Panc1 (cell line): ENCODE data around the gene FAM174C. TPM values are rescaled to one million over a fixed set of nuclear protein-coding genes. Genes with fewer than 3 reads are reported as not detected.

ENCODE experiments used
- ATAC-seq: fragments of 200-7000 bp; cut with Tn5 transposase; 2 replicates; pipeline ENCODE4 v1.9.1; 2020; ENCODE audit warnings: mild to moderate bottlenecking, moderate library complexity
- BruUV-seq: library from RNA; stranded (reverse); fragments of 400-500 nt; replicated peaks from 2 replicates; lab custom pipeline; 2021; lab: Mats Ljungman, UMichigan
- CTCF ChIA-PET: fragments of 300-600 bp; sonication (Branson Sonifier 250); formaldehyde crosslinking; loops from one replicate; lab custom pipeline; 2022; ENCODE audit warnings: antibody characterized with exemption; lab: Charles Lee
- POLR2A ChIA-PET: fragments of 300-600 bp; sonication (Branson Sonifier 250); formaldehyde crosslinking; loops from one replicate; lab custom pipeline; 2022; ENCODE audit warnings: antibody characterized with exemption; lab: Charles Lee
- DNase-seq: peaks from one replicate; pipeline ENCODE4 v3.0.0-alpha.2; 2010; ENCODE audit warnings: low read depth, low spot score
- H3K27ac ChIP-seq: 2 replicates; pipeline ENCODE4 v1.5.1; 2011; ENCODE audit warnings: mild to moderate bottlenecking, low read length, inconsistent platforms
- H3K27me3 ChIP-seq: fragments of 200-500 bp; sonication (Bioruptor generic); 2 replicates; pipeline ENCODE4 v1.6.0; 2014; ENCODE audit warnings: low read length, inconsistent platforms; ENCODE audit not compliant: control insufficient read depth, insufficient read depth
- H3K36me3 ChIP-seq: fragments of 200-500 bp; sonication (Bioruptor generic); 2 replicates; pipeline ENCODE4 v1.5.1; 2014; ENCODE audit warnings: inconsistent platforms, mild to moderate bottlenecking, low read length, moderate library complexity; ENCODE audit not compliant: control insufficient read depth, insufficient read depth
- H3K4me1 ChIP-seq: 2 replicates; pipeline ENCODE4 v1.5.1; 2011; ENCODE audit warnings: inconsistent platforms, mild to moderate bottlenecking, low read length, moderate library complexity; ENCODE audit not compliant: control insufficient read depth, insufficient read depth
- H3K4me3 ChIP-seq, 2 experiments: 2 replicates each; pipeline ENCODE4 v1.5.1; 2011 to 2012; ENCODE audit warnings: low read depth in 2 of 2, low read length in 2 of 2, mild to moderate bottlenecking in 2 of 2, inconsistent platforms in 1 of 2, moderate library complexity in 1 of 2
- H3K9me3 ChIP-seq: fragments of 200-500 bp; sonication (Bioruptor generic); 2 replicates; pipeline ENCODE4 v1.5.1; 2014; ENCODE audit warnings: low read depth, mild to moderate bottlenecking, inconsistent platforms, low read length, moderate library complexity; ENCODE audit not compliant: control insufficient read depth, insufficient read depth
- POLR2AphosphoS5 ChIP-seq: IDR thresholded peaks from 2 replicates; pipeline ENCODE4 v1.6.1; 2012; ENCODE audit warnings: mild to moderate bottlenecking, low read depth, low read length, moderate library complexity
- SIN3A ChIP-seq: IDR thresholded peaks from 2 replicates; pipeline ENCODE4 v1.6.1; 2012; ENCODE audit warnings: low read depth, mild to moderate bottlenecking, low read length, moderate library complexity, borderline replicate concordance; ENCODE audit not compliant: insufficient read depth
- TCF7L2 ChIP-seq: IDR thresholded peaks from 2 replicates; pipeline ENCODE4 v1.6.1; 2011; ENCODE audit warnings: mild to moderate bottlenecking, low read depth, low read length, inconsistent platforms
- in situ Hi-C: cut with HindIII; loops from 2 replicates; pipeline ENCODE4 v1.10.0; 2016; ENCODE audit warnings: low sequenced_read_pairs, low pct_unique_long_range_greater_than_20kb
- intact Hi-C: fragments of 100-400 bp; cut with micrococcal nuclease; formaldehyde crosslinking; loops from one replicate; pipeline ENCODE4 v1.10.0; 2022; ENCODE audit not compliant: unreplicated experiment
- total RNA-seq: library from RNA; stranded (reverse); gene quantifications from one replicate; pipeline ENCODE4 v1.2.1, GENCODE V29; 2021; ENCODE audit not compliant: unreplicated experiment
- TF ChIP-seq, protein P1 (sequence below), 2 experiments: IDR thresholded peaks; 2 replicates each; pipeline ENCODE4 v1.6.1; 2011 to 2012; ENCODE audit warnings: low read depth in 2 of 2, control low read depth in 1 of 2, low read length in 1 of 2, mild to moderate bottlenecking in 1 of 2, moderate library complexity in 1 of 2; ENCODE audit not compliant: insufficient read depth in 1 of 2
- TF ChIP-seq, protein P2 (sequence below): fragments of 450-650 bp; IDR thresholded peaks from 2 replicates; pipeline ENCODE4 v1.5.1; 2017; ENCODE audit warnings: mild to moderate bottlenecking

FAM174C gene
- total RNA-seq, 1 experiment from 2014 or later = 133 TPM

DNA sequence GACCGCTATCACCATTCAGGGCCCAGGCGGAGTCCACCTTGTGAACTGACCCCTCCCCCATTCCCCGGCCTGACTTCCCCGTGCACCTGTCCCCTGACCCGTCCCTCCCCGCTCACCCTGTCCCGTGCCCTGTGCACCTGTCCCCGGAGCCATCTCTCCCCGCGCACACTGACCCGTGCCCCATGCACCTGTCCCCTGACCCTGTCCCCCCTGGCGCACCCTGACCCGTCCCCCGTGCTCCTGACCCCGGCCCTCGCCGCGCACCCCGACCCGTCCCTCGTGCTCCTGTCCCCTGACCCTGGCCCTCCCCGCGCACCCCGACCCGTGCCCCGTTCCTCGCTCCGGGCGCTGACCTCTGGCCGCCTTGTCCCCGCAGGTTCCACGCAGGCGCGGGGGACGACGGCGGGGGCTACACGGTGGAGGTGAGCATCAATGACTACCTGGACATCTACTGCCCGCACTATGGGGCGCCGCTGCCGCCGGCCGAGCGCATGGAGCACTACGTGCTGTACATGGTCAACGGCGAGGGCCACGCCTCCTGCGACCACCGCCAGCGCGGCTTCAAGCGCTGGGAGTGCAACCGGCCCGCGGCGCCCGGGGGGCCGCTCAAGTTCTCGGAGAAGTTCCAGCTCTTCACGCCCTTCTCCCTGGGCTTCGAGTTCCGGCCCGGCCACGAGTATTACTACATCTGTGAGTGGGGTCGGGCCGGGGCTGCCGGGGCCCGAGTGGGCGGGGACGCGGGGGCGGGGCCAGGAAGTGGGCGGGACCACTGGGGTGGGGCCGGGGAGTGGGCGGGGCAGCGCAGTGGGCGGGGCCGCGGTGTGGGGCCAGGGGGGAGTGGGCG, 20.1 kb downstream of the FAM174C start:
- no peak for ATAC-seq
- H3K36me3 ChIP-seq = no peaks in the 10 kb centered on the region
- TF ChIP-seq, protein P1, sequence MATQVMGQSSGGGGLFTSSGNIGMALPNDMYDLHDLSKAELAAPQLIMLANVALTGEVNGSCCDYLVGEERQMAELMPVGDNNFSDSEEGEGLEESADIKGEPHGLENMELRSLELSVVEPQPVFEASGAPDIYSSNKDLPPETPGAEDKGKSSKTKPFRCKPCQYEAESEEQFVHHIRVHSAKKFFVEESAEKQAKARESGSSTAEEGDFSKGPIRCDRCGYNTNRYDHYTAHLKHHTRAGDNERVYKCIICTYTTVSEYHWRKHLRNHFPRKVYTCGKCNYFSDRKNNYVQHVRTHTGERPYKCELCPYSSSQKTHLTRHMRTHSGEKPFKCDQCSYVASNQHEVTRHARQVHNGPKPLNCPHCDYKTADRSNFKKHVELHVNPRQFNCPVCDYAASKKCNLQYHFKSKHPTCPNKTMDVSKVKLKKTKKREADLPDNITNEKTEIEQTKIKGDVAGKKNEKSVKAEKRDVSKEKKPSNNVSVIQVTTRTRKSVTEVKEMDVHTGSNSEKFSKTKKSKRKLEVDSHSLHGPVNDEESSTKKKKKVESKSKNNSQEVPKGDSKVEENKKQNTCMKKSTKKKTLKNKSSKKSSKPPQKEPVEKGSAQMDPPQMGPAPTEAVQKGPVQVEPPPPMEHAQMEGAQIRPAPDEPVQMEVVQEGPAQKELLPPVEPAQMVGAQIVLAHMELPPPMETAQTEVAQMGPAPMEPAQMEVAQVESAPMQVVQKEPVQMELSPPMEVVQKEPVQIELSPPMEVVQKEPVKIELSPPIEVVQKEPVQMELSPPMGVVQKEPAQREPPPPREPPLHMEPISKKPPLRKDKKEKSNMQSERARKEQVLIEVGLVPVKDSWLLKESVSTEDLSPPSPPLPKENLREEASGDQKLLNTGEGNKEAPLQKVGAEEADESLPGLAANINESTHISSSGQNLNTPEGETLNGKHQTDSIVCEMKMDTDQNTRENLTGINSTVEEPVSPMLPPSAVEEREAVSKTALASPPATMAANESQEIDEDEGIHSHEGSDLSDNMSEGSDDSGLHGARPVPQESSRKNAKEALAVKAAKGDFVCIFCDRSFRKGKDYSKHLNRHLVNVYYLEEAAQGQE (IDR thresholded peaks at IDR 0.05; ENCODE audit: insufficient read depth in 1 of 2, low read depth in 2 of 2, low read length in 1 of 2) = no peak
- no peak for TF ChIP-seq TCF7L2
- no peak for TF ChIP-seq POLR2AphosphoS5
- TF ChIP-seq, protein P2, sequence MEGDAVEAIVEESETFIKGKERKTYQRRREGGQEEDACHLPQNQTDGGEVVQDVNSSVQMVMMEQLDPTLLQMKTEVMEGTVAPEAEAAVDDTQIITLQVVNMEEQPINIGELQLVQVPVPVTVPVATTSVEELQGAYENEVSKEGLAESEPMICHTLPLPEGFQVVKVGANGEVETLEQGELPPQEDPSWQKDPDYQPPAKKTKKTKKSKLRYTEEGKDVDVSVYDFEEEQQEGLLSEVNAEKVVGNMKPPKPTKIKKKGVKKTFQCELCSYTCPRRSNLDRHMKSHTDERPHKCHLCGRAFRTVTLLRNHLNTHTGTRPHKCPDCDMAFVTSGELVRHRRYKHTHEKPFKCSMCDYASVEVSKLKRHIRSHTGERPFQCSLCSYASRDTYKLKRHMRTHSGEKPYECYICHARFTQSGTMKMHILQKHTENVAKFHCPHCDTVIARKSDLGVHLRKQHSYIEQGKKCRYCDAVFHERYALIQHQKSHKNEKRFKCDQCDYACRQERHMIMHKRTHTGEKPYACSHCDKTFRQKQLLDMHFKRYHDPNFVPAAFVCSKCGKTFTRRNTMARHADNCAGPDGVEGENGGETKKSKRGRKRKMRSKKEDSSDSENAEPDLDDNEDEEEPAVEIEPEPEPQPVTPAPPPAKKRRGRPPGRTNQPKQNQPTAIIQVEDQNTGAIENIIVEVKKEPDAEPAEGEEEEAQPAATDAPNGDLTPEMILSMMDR = no peak
- no peak for TF ChIP-seq SIN3A
- no peak overlapping the region for H3K4me3 ChIP-seq
- H3K9me3 ChIP-seq = no peaks in the 10 kb centered on the region
- no TSS peak for BruUV-seq
- H3K4me1 ChIP-seq = peaks cover 9% of the 10 kb centered on the region
- H3K27me3 ChIP-seq = no peaks in the 10 kb centered on the region
- no peak for DNase-seq
- H3K27ac ChIP-seq = no peak overlapping the region
- POLR2A ChIA-PET = no interaction called here
- in situ Hi-C loops (no loop called here), intact Hi-C loops (no loop called here)
- CTCF ChIA-PET = no interaction called here

DNA sequence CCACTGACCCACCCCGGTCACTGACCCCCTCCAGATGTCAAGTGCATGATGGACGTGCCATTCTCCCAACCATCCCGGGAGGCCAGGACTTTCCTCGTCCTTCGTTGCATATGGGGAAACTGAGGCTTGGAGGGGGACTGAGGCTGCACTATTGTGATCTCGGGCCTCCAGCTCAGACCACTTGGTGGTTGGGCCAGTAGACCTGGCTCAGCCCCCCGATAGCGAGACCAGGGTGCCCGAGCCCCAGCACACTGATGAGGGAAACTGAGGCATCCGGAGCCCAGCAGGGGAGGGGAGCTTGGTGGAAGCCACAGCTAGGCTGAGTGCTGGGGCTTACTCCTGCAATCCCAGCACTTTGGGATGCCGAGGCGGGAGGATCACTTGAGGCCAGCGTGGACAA, 20.7 kb downstream of the FAM174C start:
- no peak for ATAC-seq
- TF ChIP-seq, protein P2 = no peak
- TF ChIP-seq, protein P1 (IDR thresholded peaks at IDR 0.05; ENCODE audit: insufficient read depth in 1 of 2, low read depth in 2 of 2, low read length in 1 of 2) = no peak
- no peak for TF ChIP-seq POLR2AphosphoS5
- no peak overlapping the region for H3K4me3 ChIP-seq
- no peaks in the 10 kb centered on the region for H3K36me3 ChIP-seq
- no peaks in the 10 kb centered on the region for H3K27me3 ChIP-seq
- intact Hi-C loops (no loop called here), in situ Hi-C loops (no loop called here)
- no peak for DNase-seq
- ChIA-PET CTCF (no interaction called here), POLR2A (no interaction called here)
- no TSS peak for BruUV-seq
- H3K9me3 ChIP-seq = no peaks in the 10 kb centered on the region
- peaks cover 6% of the 10 kb centered on the region for H3K4me1 ChIP-seq
- no peak overlapping the region for H3K27ac ChIP-seq
